Measurements from ENCODE around the gene SHKBP1. TPM values are rescaled to one million over a fixed set of nuclear protein-coding genes. Genes with fewer than 3 reads are reported as not detected.
"Not testable (repeated sequence)": the region's sequence is repeated elsewhere in the genome, so short reads cannot be mapped to it uniquely, and the experiment has no call there.

SHKBP1 gene
- polyA plus RNA-seq, 1 experiment: 59.0 TPM

DNA sequence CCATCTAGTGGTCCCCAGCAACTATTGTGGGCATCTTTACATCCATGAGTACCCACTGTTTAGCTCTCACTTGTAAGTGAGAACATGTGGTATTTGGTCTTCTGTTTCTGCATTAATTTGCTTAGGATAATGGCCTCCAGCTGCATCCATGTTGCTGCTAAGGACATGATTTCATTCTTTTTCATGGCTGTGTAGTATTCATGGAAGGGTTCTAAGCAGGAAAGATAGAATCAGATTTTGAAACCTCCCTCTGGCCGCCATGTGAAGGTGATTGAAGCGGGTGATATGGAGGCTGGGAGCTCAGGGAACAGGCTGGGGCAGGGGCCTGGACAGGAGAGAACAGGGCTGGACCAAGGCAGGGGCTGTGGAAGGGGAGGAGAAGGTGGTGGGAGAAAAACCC is 44.6 kb downstream of the SHKBP1 start:
- Histone ChIP-seq H3K4me3 (ENCODE audit: low read depth, low read length) (no peak overlapping the region), H3K27me3 (ENCODE audit: control insufficient read depth, insufficient read depth, low read length) (no peaks in the 10 kb centered on the region), H3K36me3 (ENCODE audit: control insufficient read depth, insufficient read depth, low read length) (peaks cover 18% of the 10 kb centered on the region)
- ChIA-PET CTCF (interaction anchor here (1.3 to 9.1 kb wide), 2 partner anchors 9 to 13 kb away, joined by 4 to 116 read pairs; no protein-coding TSS in a partner anchor), POLR2A (no interaction called here)
- TF ChIP-seq CTCF (IDR thresholded peaks at IDR 0.05; ENCODE audit: insufficient read depth, low read depth, low read length): no peak
- DNase-seq (ENCODE audit: low read depth): no peak

DNA sequence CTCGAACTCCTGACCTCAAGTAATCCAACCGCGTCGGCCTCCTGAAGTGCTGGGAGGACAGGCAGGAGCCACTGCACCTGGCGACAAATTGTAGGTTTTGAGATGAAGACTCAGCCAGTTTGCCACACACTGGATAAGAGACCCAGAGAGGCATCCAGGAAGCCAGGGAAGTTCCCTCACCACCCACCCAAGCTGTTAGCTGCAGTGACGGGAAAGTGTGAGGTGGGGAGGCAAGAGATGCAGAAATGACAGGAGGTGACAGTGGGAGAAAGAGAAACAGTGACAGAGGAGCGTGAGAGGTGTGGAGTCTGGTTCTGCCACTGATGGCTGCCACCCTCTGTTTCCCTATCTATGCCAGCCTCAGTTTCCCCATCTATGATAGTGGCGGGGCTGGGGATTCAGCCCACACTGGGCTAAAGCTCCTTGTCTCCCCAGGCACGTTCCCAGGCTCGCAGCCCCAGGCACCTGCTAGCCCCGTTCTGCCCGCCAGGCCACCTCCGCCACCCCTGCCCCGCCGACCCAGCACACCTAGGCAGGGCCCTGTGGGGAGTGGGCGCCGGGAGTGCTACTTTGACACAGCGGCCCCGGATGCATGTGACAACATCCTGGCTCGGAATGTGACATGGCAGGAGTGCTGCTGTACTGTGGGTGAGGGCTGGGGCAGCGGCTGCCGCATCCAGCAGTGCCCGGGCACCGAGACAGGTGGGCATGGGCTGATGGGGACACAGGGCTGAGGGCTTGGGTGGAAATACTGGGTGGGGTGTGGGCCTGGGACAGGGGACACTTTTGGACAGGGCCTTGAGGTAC is 45.5 kb downstream of the SHKBP1 start:
- ChIA-PET POLR2A (no interaction called here), CTCF (interaction anchor here (0.7 to 9.1 kb wide), 3 partner anchors 12 to 18 kb away, joined by 3 to 116 read pairs (median 4); no protein-coding TSS in a partner anchor)
- no peak for TF ChIP-seq CTCF (IDR thresholded peaks at IDR 0.05; ENCODE audit: insufficient read depth, low read depth, low read length)
- Histone ChIP-seq H3K36me3 (ENCODE audit: control insufficient read depth, insufficient read depth, low read length) (peaks cover 18% of the 10 kb centered on the region), H3K4me3 (ENCODE audit: low read depth, low read length) (no peak overlapping the region), H3K27me3 (ENCODE audit: control insufficient read depth, insufficient read depth, low read length) (no peaks in the 10 kb centered on the region)
- DNase-seq (ENCODE audit: low read depth): no peak

DNA sequence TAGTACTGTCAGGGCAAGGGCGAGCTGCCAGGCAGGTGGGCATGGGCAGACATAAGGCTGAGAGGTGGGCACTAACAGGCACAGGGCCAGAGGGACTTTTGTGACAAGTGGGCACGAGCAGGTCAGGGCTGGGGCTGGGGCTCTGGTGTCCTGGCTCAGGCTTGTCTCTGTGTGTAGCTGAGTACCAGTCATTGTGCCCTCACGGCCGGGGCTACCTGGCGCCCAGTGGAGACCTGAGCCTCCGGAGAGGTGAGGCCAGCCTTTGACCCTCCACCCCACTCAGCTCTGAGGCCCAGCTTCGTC is 46.1 kb downstream of the SHKBP1 start:
- no peak overlapping the region for H3K4me3 ChIP-seq (ENCODE audit: low read depth, low read length)
- ChIA-PET POLR2A (no interaction called here), CTCF (interaction anchor here (1.1 to 9.1 kb wide), 3 partner anchors 12 to 19 kb away, joined by 3 to 116 read pairs (median 4); no protein-coding TSS in a partner anchor)
- no peaks in the 10 kb centered on the region for H3K27me3 ChIP-seq (ENCODE audit: control insufficient read depth, insufficient read depth, low read length)
- no peak for DNase-seq (ENCODE audit: low read depth)
- TF ChIP-seq CTCF (IDR thresholded peaks at IDR 0.05; ENCODE audit: insufficient read depth, low read depth, low read length): no peak
- peaks cover 18% of the 10 kb centered on the region for H3K36me3 ChIP-seq (ENCODE audit: control insufficient read depth, insufficient read depth, low read length)

DNA sequence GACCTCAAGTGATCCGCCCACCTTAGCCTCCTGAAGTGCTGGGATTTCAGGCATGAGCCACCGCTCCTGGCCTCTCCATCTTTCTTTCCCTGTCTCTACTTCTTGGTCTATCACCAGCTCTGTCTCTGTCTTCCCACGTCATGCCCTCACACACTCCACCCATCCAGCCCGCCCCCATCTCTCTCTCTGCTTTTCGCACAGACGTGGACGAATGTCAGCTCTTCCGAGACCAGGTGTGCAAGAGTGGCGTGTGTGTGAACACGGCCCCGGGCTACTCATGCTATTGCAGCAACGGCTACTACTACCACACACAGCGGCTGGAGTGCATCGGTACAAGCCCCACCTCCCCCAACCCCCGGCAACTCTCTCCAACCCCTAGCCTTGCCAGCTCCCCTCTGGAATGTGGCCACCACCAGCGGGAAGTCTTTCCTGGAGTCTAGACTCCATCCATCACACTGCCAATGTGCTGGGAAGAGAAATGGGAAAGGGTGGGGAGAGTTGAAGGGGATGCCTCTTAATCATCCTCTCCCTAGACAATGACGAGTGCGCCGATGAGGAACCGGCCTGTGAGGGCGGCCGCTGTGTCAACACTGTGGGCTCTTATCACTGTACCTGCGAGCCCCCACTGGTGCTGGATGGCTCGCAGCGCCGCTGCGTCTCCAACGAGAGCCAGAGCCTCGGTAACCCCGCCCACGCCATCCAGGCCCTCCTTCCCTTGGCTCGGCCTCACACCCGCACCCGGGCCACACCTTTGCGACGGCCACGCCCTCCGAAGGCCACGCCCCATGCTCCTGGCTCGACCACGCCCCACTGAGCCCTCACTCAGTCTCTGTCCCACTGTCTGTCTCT is 47.0 kb downstream of the SHKBP1 start:
- Histone ChIP-seq H3K27me3 (ENCODE audit: control insufficient read depth, insufficient read depth, low read length) (no peaks in the 10 kb centered on the region), H3K4me3 (ENCODE audit: low read depth, low read length) (no peak overlapping the region), H3K36me3 (ENCODE audit: control insufficient read depth, insufficient read depth, low read length) (peaks cover 18% of the 10 kb centered on the region)
- ChIA-PET CTCF (interaction anchor here (1.0 to 9.1 kb wide), 4 partner anchors 11 to 39 kb away, joined by 3 to 116 read pairs (median 4); no protein-coding TSS in a partner anchor), POLR2A (no interaction called here)
- no peak for DNase-seq (ENCODE audit: low read depth)
- no peak for TF ChIP-seq CTCF (IDR thresholded peaks at IDR 0.05; ENCODE audit: insufficient read depth, low read depth, low read length)

DNA sequence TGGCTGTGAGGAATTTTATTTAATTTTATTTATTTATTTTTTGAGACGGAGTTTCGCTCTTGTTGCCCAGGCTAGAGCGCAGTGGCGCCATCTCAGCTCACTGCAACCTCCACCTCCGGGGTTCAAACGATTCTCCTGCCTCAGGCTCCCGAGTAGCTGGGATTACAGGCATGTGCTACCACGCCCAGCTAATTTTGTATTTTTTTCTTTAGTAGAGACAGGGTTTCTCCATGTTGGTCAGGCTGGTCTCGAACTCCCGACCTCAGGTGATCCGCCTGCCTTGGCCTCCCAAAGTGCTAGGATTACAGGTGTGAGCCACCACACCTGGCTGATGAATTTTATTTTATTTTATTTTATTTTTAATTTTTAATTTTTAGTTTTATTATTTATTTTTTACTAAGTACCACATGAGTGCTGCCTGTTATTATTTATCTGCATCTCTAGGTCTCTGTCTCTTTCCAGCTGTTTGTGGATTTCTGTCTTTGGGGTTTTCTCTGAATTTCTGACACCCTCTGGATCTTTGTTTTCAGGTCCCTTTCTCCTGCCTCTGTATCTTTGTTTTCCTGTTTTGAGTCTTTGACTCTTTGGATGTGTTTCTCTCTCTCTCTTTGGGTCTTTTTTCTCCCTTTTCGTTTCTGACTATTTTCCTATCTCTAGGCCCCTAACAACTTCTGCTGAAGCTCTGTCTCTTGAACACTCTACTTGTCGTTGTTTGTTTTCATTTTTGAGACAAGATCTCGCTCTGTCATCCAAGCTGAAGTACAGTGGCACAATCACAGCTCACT is 47.9 kb downstream of the SHKBP1 start:
- H3K4me3 ChIP-seq (ENCODE audit: low read depth, low read length); H3K27me3 ChIP-seq (ENCODE audit: control insufficient read depth, insufficient read depth, low read length); POLR2A ChIA-PET; DNase-seq (ENCODE audit: low read depth): not testable (repeated sequence)
- CTCF ChIA-PET: interaction anchor here (9.1 kb wide), 1 partner anchor 10 kb away, joined by 116 read pairs; no protein-coding TSS in a partner anchor
- peaks cover 16% of the 10 kb centered on the region for H3K36me3 ChIP-seq (ENCODE audit: control insufficient read depth, insufficient read depth, low read length)
